B cell (primary cell): ENCODE measurements around the gene KLHL18. TPM values are rescaled to one million over a fixed set of nuclear protein-coding genes. Genes with fewer than 3 reads are reported as not detected.

ENCODE experiments used
- ATAC-seq: fragments of 200-7000 bp; cut with Tn5 transposase; one replicate; pipeline ENCODE4 v1.10.0; 2021; ENCODE audit warnings: low read depth, mild to moderate bottlenecking, moderate number of reproducible peaks, moderate library complexity
- CTCF ChIA-PET: fragments of 350-600 bp; sonication (Branson Sonifier 250); formaldehyde crosslinking; loops from one replicate; lab custom pipeline; 2021; ENCODE audit warnings: antibody characterized with exemption, inconsistent platforms; lab: Charles Lee
- POLR2A ChIA-PET: fragments of 350-600 bp; sonication (Branson Sonifier 250); formaldehyde crosslinking; loops from one replicate; lab custom pipeline; 2021; ENCODE audit warnings: antibody characterized with exemption; lab: Charles Lee
- DNase-seq: peaks from one replicate; pipeline ENCODE4 v3.0.0; 2013
- H2AFZ ChIP-seq: 2 replicates; pipeline ENCODE4 v1.6.1; 2012; ENCODE audit warnings: mild to moderate bottlenecking, low read depth, low read length; ENCODE audit not compliant: insufficient read depth, poor library complexity, severe bottlenecking
- H3K27ac ChIP-seq, 2 donors: 1 replicate in 1 of 2; 2 replicates in 1 of 2; pipeline ENCODE4 v1.5.1; 2012 to 2013; ENCODE audit warnings: low read length in 2 of 2, mild to moderate bottlenecking in 2 of 2, moderate library complexity in 1 of 2
- H3K27me3 ChIP-seq, 4 experiments: fragments of 200-600 bp in 1 of 4; sonication (generic) in 1 of 4; replicated peaks in 1 of 4; 1 replicate in 2 of 4; 2 replicates in 2 of 4; pipeline versions ENCODE4 v1.6.1 to v1.7.0; 2013 to 2016; ENCODE audit warnings: low read length in 3 of 4, mild to moderate bottlenecking in 2 of 4, mixed read lengths in 1 of 4, moderate library complexity in 1 of 4; ENCODE audit not compliant: insufficient read depth in 4 of 4, control insufficient read depth in 3 of 4; ENCODE audit errors: control extremely low read depth in 1 of 4
- H3K36me3 ChIP-seq, 2 experiments: replicated peaks in 1 of 2; 1 replicate in 1 of 2; 2 replicates in 1 of 2; pipeline versions ENCODE4 v1.6.1 to v1.7.1; 2013; ENCODE audit warnings: low read length in 1 of 2; ENCODE audit not compliant: insufficient read depth in 2 of 2, control insufficient read depth in 1 of 2; ENCODE audit errors: control extremely low read depth in 1 of 2, extremely low read depth in 1 of 2
- H3K4me1 ChIP-seq, 2 donors: fragments of 200-600 bp in 1 of 2; sonication (generic) in 1 of 2; 1 replicate in 1 of 2; 2 replicates in 1 of 2; pipeline versions ENCODE4 v1.5.1 to v1.6.1; 2013 to 2017; ENCODE audit warnings: low read length in 2 of 2; ENCODE audit not compliant: control insufficient read depth in 2 of 2, insufficient read depth in 2 of 2
- H3K4me2 ChIP-seq: replicated peaks from 2 replicates; pipeline ENCODE3; 2012; ENCODE audit warnings: mild to moderate bottlenecking, low read depth, low read length; ENCODE audit not compliant: poor library complexity, severe bottlenecking
- H3K4me3 ChIP-seq, 5 experiments: fragments of 200-600 bp in 1 of 5; sonication (generic) in 1 of 5; 1 replicate in 3 of 5; 2 replicates in 2 of 5; pipeline versions ENCODE4 v1.5.1 to v1.7.0; 2011 to 2016; ENCODE audit warnings: low read length in 4 of 5, mild to moderate bottlenecking in 4 of 5, low read depth in 2 of 5, control low read depth in 1 of 5, moderate library complexity in 1 of 5; ENCODE audit not compliant: insufficient read depth in 1 of 5; ENCODE audit errors: control extremely low read depth in 1 of 5, extremely low read depth in 1 of 5
- H3K79me2 ChIP-seq: fragments of 200-600 bp; sonication (generic); one replicate; pipeline ENCODE4 v1.6.0; 2016; ENCODE audit warnings: low read length; ENCODE audit not compliant: control insufficient read depth, insufficient read depth
- H3K9ac ChIP-seq: fragments of 200-600 bp; sonication (generic); 2 replicates; pipeline ENCODE4 v1.6.1; 2017; ENCODE audit warnings: mild to moderate bottlenecking, low read length, moderate library complexity
- H3K9me3 ChIP-seq, 3 donors: one replicate each; pipeline versions ENCODE4 v1.6.1 to v1.7.1; 2013; ENCODE audit warnings: low read length in 2 of 3; ENCODE audit not compliant: control insufficient read depth in 2 of 3, insufficient read depth in 1 of 3; ENCODE audit errors: control extremely low read depth in 1 of 3
- H4K20me1 ChIP-seq: 2 replicates; pipeline ENCODE4 v1.6.0; 2012; ENCODE audit warnings: mild to moderate bottlenecking, low read length; ENCODE audit not compliant: insufficient read depth, control insufficient read depth, poor library complexity, severe bottlenecking
- H3K27ac Mint-ChIP-seq: one replicate; pipeline ENCODE4 v1.8.0; 2021; ENCODE audit warnings: mixed read lengths
- H3K27me3 Mint-ChIP-seq: one replicate; pipeline ENCODE4 v1.8.0; 2021; ENCODE audit warnings: mixed read lengths
- H3K4me1 Mint-ChIP-seq: one replicate; pipeline ENCODE4 v1.8.0; 2021; ENCODE audit warnings: mixed read lengths
- H3K4me3 Mint-ChIP-seq: one replicate; pipeline ENCODE4 v1.8.0; 2021; ENCODE audit warnings: mixed read lengths
- H3K9me3 Mint-ChIP-seq: one replicate; pipeline ENCODE4 v1.8.0; 2022; ENCODE audit warnings: mixed read lengths; ENCODE audit not compliant: insufficient read depth
- EZH2 ChIP-seq: IDR thresholded peaks from 2 replicates; pipeline ENCODE4 v1.6.1; 2012; ENCODE audit warnings: borderline replicate concordance, low read depth, mild to moderate bottlenecking, moderate library complexity, low read length; ENCODE audit not compliant: insufficient read depth, poor library complexity, severe bottlenecking
- WGBS: methylation state at CpG from one replicate; pipeline ENCODE4 v1.1.5; 2013; ENCODE audit warnings: missing lambda C conversion rate; ENCODE audit not compliant: insufficient coverage; 5-methylcytosine and 5-hydroxymethylcytosine counted together
- intact Hi-C: fragments of 100-400 bp; cut with micrococcal nuclease; formaldehyde crosslinking; loops from one replicate; pipeline ENCODE4 v1.10.0; 2022
- polyA plus RNA-seq: library from polyadenylated mRNA; depleted of rRNA; stranded (reverse); fragments of >200 nt; gene quantifications from 2 replicates; pipeline ENCODE4 v1.2.3, GENCODE V29; 2012
- total RNA-seq, 2 donors: library from RNA; stranded (reverse); fragments of 120-200 nt in 1 of 2; gene quantifications; 1 replicate in 1 of 2; 2 replicates in 1 of 2; pipeline versions ENCODE4 v1.2.3 to v1.2.4, GENCODE V29; 2013 to 2022
- TF ChIP-seq, protein P1 (sequence below): fragments of 200-600 bp; IDR thresholded peaks from one replicate; pipeline ENCODE4 v1.8.0; 2022; ENCODE audit warnings: antibody characterized with exemption, mild to moderate bottlenecking

The KLHL18 gene
- total and polyA plus RNA-seq, 2 donors (not counting 1 experiment from before 2014, with no cell fraction given) = 30.9 to 50.8 TPM

DNA sequence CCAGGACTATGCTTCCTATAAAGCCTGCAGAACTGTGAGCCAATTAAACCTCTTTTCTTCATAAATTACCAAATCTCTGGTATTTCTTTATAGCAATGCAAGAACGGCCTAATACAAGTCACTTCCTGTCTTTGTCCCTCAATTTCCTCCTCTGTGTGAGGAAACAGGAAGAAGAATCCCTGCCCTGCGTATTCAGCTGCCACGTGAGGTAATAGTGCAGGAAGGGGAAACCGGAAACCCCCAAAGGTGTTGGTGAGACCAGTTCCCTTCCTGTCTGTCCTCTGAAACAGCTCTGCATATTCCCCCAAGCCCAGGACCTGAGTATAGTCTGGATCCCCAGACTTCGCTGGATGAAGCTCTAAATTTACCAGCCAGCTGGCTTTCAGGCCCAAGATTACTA, 80.0 kb downstream of the KLHL18 start:
- peaks cover 8% of the 10 kb centered on the region for H3K4me1 Mint-ChIP-seq
- H3K9ac ChIP-seq = no peak overlapping the region
- no peaks in the 10 kb centered on the region for H3K36me3 ChIP-seq
- peaks cover 0 to 28% (median 14%) of the 10 kb centered on the region in 3 donors for H3K9me3 ChIP-seq
- WGBS = no CpG with 5 or more reads among the region's 5 CpGs
- ATAC-seq (no peak), DNase-seq (peak; percentile 38)
- TF ChIP-seq, protein P1, sequence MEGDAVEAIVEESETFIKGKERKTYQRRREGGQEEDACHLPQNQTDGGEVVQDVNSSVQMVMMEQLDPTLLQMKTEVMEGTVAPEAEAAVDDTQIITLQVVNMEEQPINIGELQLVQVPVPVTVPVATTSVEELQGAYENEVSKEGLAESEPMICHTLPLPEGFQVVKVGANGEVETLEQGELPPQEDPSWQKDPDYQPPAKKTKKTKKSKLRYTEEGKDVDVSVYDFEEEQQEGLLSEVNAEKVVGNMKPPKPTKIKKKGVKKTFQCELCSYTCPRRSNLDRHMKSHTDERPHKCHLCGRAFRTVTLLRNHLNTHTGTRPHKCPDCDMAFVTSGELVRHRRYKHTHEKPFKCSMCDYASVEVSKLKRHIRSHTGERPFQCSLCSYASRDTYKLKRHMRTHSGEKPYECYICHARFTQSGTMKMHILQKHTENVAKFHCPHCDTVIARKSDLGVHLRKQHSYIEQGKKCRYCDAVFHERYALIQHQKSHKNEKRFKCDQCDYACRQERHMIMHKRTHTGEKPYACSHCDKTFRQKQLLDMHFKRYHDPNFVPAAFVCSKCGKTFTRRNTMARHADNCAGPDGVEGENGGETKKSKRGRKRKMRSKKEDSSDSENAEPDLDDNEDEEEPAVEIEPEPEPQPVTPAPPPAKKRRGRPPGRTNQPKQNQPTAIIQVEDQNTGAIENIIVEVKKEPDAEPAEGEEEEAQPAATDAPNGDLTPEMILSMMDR = no peak
- no peak for TF ChIP-seq EZH2
- peak overlapping the region; percentile 17 for H3K27ac Mint-ChIP-seq
- ChIA-PET CTCF (no interaction called here), POLR2A (no interaction called here)
- intact Hi-C loops = no loop called here
- H3K9me3 Mint-ChIP-seq = peaks cover 8% of the 10 kb centered on the region
- H2AFZ ChIP-seq = peak overlapping the region; percentile 55
- no peaks in the 10 kb centered on the region for H3K27me3 Mint-ChIP-seq
- H3K4me3 Mint-ChIP-seq = no peak overlapping the region
- H3K79me2 ChIP-seq = no peaks in the 10 kb centered on the region
- peak overlapping the region; percentile 21 to 45 for H3K27ac ChIP-seq
- peaks cover 8% of the 10 kb centered on the region in 2 donors for H3K4me1 ChIP-seq
- peak overlapping the region in 1 of 5 experiments; percentile 10 for H3K4me3 ChIP-seq
- no peak overlapping the region for H3K4me2 ChIP-seq
- no peaks in the 10 kb centered on the region for H4K20me1 ChIP-seq
- no peaks in the 10 kb centered on the region for H3K27me3 ChIP-seq

GRCh38 chr3:47365213-47366153, 82.7 kb downstream of the KLHL18 start:
- Mint-ChIP-seq H3K9me3 (no peaks in the 10 kb centered on the region), H3K4me3 (no peak overlapping the region), H3K4me1 (peaks cover 8% of the 10 kb centered on the region), H3K27me3 (no peaks in the 10 kb centered on the region), H3K27ac (no peak overlapping the region)
- Histone ChIP-seq H3K79me2 (no peaks in the 10 kb centered on the region), H3K27ac (no peak overlapping the region), H3K9me3 (peaks cover 0 to 3% (median 0%) of the 10 kb centered on the region in 3 donors), H2AFZ (no peak overlapping the region), H3K9ac (no peak overlapping the region), H3K36me3 (no peaks in the 10 kb centered on the region), H3K4me1 (peaks cover 8% of the 10 kb centered on the region in 2 donors), H4K20me1 (no peaks in the 10 kb centered on the region), H3K4me2 (no peak overlapping the region), H3K4me3 (no peak overlapping the region), H3K27me3 (no peaks in the 10 kb centered on the region)
- DNase-seq (no peak), ATAC-seq (no peak)
- intact Hi-C loops = no loop called here
- no peak for TF ChIP-seq EZH2
- TF ChIP-seq, protein P1 = no peak
- ChIA-PET POLR2A (no interaction called here), CTCF (interaction anchor here (0.7 kb wide), 1 partner anchor 470 kb away, joined by 6 read pairs; no protein-coding TSS in a partner anchor)
- 93% methylated on average over 6 of the region's 11 CpGs for WGBS
